Measurements from ENCODE around the gene MAP1LC3A. TPM values are rescaled to one million over a fixed set of nuclear protein-coding genes. Genes with fewer than 3 reads are reported as not detected.
A peak's percentile ranks its signal among the peaks of the same experiment; 100 is the strongest.

MAP1LC3A gene
- total RNA-seq, 4 donors from 2014 or later: 42.6 to 111 (median 103) TPM

GRCh38 chr20:34553366-34553867 lies 5.1 kb upstream of the MAP1LC3A start:
- no peak overlapping the region for H3K4me3 ChIP-seq
- no peaks in the 10 kb centered on the region for H3K27me3 ChIP-seq
- TF ChIP-seq EP300 (IDR thresholded peaks at IDR 0.05): no peak
- no peak for TF ChIP-seq POLR2A (IDR thresholded peaks at IDR 0.05)
- TF ChIP-seq CTCF (IDR thresholded peaks at IDR 0.05): no peak
- DNase-seq (ENCODE audit: low spot score in 2 of 2): no peak
- H3K9me3 ChIP-seq: no peaks in the 10 kb centered on the region
- 37% methylated on average over 3 of the region's 4 CpGs for WGBS
- peaks cover 13% of the 10 kb centered on the region for H3K4me1 ChIP-seq
- H3K27ac ChIP-seq: no peak overlapping the region
- H3K36me3 ChIP-seq: no peaks in the 10 kb centered on the region

GRCh38 chr20:34557936-34558319 lies 590 bp upstream of the MAP1LC3A start:
- Histone ChIP-seq H3K4me1 (peaks cover 23% of the 10 kb centered on the region), H3K36me3 (no peaks in the 10 kb centered on the region), H3K4me3 (peak overlapping the region; percentile 59), H3K27ac (peak overlapping the region; percentile 84), H3K27me3 (no peaks in the 10 kb centered on the region), H3K9me3 (no peaks in the 10 kb centered on the region)
- 18% methylated on average over 11 of the region's 11 CpGs for WGBS
- TF ChIP-seq POLR2A (IDR thresholded peaks at IDR 0.05): no peak
- no peak for DNase-seq (ENCODE audit: low spot score in 2 of 2)

DNA sequence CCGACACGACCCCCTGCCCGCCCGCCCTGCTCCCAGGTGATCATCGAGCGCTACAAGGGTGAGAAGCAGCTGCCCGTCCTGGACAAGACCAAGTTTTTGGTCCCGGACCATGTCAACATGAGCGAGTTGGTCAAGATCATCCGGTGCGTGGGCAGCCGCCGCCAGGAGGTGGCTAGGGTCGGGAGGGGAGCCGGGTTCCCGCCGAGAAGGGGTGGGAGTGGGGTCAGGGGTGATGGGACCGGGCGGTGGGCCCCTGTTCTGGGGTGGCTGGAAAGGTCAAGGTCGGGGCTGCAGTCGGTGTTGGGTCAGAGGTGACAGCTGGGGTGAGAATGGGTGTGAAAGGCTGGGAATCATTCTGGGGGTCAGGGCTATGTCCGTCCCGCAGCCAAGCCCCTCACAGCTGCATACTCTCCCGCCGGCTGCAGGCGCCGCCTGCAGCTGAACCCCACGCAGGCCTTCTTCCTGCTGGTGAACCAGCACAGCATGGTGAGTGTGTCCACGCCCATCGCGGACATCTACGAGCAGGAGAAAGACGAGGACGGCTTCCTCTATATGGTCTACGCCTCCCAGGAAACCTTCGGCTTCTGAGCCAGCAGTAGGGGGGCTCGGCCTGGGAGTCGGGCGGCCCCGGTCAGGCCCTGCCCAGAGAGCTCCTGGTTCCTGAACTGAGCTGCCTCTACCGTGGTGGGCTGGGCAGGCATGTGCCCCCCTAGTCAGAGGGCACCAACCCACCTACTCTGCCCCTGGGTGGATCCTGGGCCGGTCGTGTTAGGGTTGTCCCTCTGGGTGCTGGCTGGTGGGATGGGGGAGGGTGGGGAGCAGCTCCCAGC lies 1.0 kb downstream of the MAP1LC3A start:
- peaks cover 20% of the 10 kb centered on the region for H3K4me1 ChIP-seq
- peak overlapping the region; percentile 84 for H3K27ac ChIP-seq
- WGBS: 64% methylated on average over 25 of the region's 43 CpGs
- no peaks in the 10 kb centered on the region for H3K27me3 ChIP-seq
- no peak for DNase-seq (ENCODE audit: low spot score in 2 of 2)
- no peaks in the 10 kb centered on the region for H3K9me3 ChIP-seq
- TF ChIP-seq POLR2A (IDR thresholded peaks at IDR 0.05) (no peak), POLR2AphosphoS5 (IDR thresholded peaks at IDR 0.05) (no peak), EP300 (IDR thresholded peaks at IDR 0.05) (no peak), CTCF (IDR thresholded peaks at IDR 0.05) (no peak)
- peak overlapping the region; percentile 59 for H3K4me3 ChIP-seq
- H3K36me3 ChIP-seq: no peaks in the 10 kb centered on the region

GRCh38 chr20:34560141-34560523 lies 1.6 kb downstream of the MAP1LC3A start:
- WGBS: 75% methylated on average over 10 of the region's 12 CpGs
- H3K9me3 ChIP-seq: no peaks in the 10 kb centered on the region
- no peak overlapping the region for H3K27ac ChIP-seq
- no peaks in the 10 kb centered on the region for H3K27me3 ChIP-seq
- no peak for DNase-seq (ENCODE audit: low spot score in 2 of 2)
- H3K4me3 ChIP-seq: no peak overlapping the region
- no peaks in the 10 kb centered on the region for H3K36me3 ChIP-seq
- H3K4me1 ChIP-seq: peaks cover 20% of the 10 kb centered on the region
- TF ChIP-seq EP300 (IDR thresholded peaks at IDR 0.05) (no peak), POLR2AphosphoS5 (IDR thresholded peaks at IDR 0.05) (no peak), POLR2A (IDR thresholded peaks at IDR 0.05) (no peak), CTCF (IDR thresholded peaks at IDR 0.05) (no peak)

- WGBS: 81% methylated on average over 7 of the region's 7 CpGs
- Histone ChIP-seq H3K36me3 (no peaks in the 10 kb centered on the region), H3K27me3 (no peaks in the 10 kb centered on the region), H3K4me3 (no peak overlapping the region), H3K4me1 (peaks cover 20% of the 10 kb centered on the region), H3K9me3 (no peaks in the 10 kb centered on the region), H3K27ac (no peak overlapping the region)
- no peak for DNase-seq (ENCODE audit: low spot score in 2 of 2)
- TF ChIP-seq CTCF (IDR thresholded peaks at IDR 0.05) (no peak), POLR2A (IDR thresholded peaks at IDR 0.05) (no peak), POLR2AphosphoS5 (IDR thresholded peaks at IDR 0.05) (no peak), EP300 (IDR thresholded peaks at IDR 0.05) (no peak)
Measured at GRCh38 chr20:34560614-34561013, 2.1 kb downstream of the MAP1LC3A start.

Data from suprapubic skin (tissue), 4 donors.